HG03108 (cell line): ENCODE measurements around the gene NABP2.
"Not testable (repeated sequence)": the region's sequence is repeated elsewhere in the genome, so short reads cannot be mapped to it uniquely, and the experiment has no call there.

Experiments
- ATAC-seq: cut with Tn5 transposase; IDR thresholded peaks from one replicate; pipeline ENCODE4 v1.9.1; 2021; ENCODE audit warnings: moderate library complexity; ENCODE audit not compliant: unreplicated experiment

The NABP2 gene

GRCh38 chr12:56271031-56271430 lies 46.9 kb downstream of the NABP2 start:
- ATAC-seq = no peak

GRCh38 chr12:56272468-56272867 lies 48.3 kb downstream of the NABP2 start:
- ATAC-seq = not testable (repeated sequence)

- ATAC-seq = no peak
Measured at GRCh38 chr12:56274299-56274698, 50.2 kb downstream of the NABP2 start.

- no peak for ATAC-seq
Measured at GRCh38 chr12:56278905-56279304, 54.8 kb downstream of the NABP2 start.
